Activated CD8-positive, alpha-beta T cell treated with anti-CD3 and anti-CD28 coated beads for 36 hours (primary cell): ENCODE measurements around the gene PIGL. TPM values are rescaled to one million over a fixed set of nuclear protein-coding genes. Genes with fewer than 3 reads are reported as not detected.

Source experiments
- ATAC-seq: fragments of 200-7000 bp; cut with Tn5 transposase; one replicate; pipeline ENCODE4 v1.10.0; 2021; ENCODE audit warnings: mild to moderate bottlenecking, moderate library complexity
- CTCF ChIA-PET: fragments of 350-600 bp; sonication (Branson Sonifier 250); formaldehyde crosslinking; loops from one replicate; lab custom pipeline; 2021; ENCODE audit warnings: antibody characterized with exemption; lab: Charles Lee
- POLR2A ChIA-PET: fragments of 350-600 bp; sonication (Branson Sonifier 250); formaldehyde crosslinking; loops from one replicate; lab custom pipeline; 2021; ENCODE audit warnings: antibody characterized with exemption; lab: Charles Lee
- DNase-seq: peaks from one replicate; pipeline ENCODE4 v3.0.0-alpha.2; 2020
- H3K27ac Mint-ChIP-seq: one replicate; pipeline ENCODE4 v1.8.0; 2021; ENCODE audit warnings: mild to moderate bottlenecking, mixed read lengths
- H3K27me3 Mint-ChIP-seq: one replicate; pipeline ENCODE4 v1.8.0; 2021; ENCODE audit warnings: mixed read lengths
- H3K36me3 Mint-ChIP-seq: one replicate; pipeline ENCODE4 v1.8.0; 2021; ENCODE audit warnings: low read depth, mixed read lengths
- H3K4me1 Mint-ChIP-seq: one replicate; pipeline ENCODE4 v1.8.0; 2021; ENCODE audit warnings: low read depth, mixed read lengths
- H3K4me3 Mint-ChIP-seq: one replicate; pipeline ENCODE4 v1.8.0; 2021; ENCODE audit warnings: mild to moderate bottlenecking, moderate library complexity, mixed read lengths
- H3K9me3 Mint-ChIP-seq: one replicate; pipeline ENCODE4 v1.8.0; 2021; ENCODE audit warnings: mixed read lengths
- intact Hi-C: fragments of 100-400 bp; cut with micrococcal nuclease; formaldehyde crosslinking; loops from one replicate; pipeline ENCODE4 v1.10.0; 2022
- total RNA-seq, 2 experiments: library from RNA; stranded (reverse); gene quantifications; one replicate each; pipeline ENCODE4 v1.2.3, GENCODE V29; 2021
- TF ChIP-seq, protein P1 (sequence below): fragments of 200-600 bp; IDR thresholded peaks from one replicate; pipeline ENCODE4 v1.8.0; 2022; ENCODE audit warnings: antibody characterized with exemption, mild to moderate bottlenecking

The PIGL gene
- total RNA-seq, 2 experiments from 2014 or later, result 45.0 to 48.6 TPM

DNA sequence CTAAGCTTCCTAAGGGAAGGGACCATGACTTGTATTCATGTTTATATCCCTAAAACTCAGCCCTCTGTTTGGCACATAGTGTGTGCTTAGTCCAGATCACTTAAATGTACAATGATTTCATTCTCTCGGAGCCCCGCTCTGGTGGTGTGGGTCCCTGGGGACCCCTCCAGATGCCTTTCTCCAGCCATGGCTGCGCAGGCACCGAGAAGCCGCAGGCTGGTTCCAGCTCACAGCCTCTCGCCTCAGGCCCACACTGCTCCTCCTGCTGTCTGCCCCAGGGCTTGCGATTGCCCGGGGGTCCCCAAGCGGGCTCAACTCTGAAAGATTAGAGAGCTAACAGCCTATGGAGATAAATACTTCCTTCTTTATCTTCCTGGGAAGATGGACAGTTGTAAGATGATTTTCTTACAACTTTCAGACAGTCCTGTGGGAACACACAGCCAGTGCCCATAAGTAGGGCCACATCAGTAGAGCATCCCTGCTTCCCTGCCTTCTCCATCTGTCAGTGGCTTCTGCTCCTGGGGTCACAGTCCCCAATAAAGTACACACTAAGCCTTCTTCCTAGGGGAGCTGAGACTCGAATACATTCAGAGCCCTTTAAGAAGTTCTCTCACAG lies 70.0 kb downstream of the PIGL start:
- Mint-ChIP-seq H3K27ac (peak overlapping the region; percentile 98), H3K4me3 (peak overlapping the region; percentile 71), H3K9me3 (no peaks in the 10 kb centered on the region), H3K27me3 (no peaks in the 10 kb centered on the region), H3K4me1 (peaks cover 52% of the 10 kb centered on the region), H3K36me3 (peaks cover 23% of the 10 kb centered on the region)
- ChIA-PET POLR2A (interaction anchor here (0.8 to 6.5 kb wide), 6 partner anchors 12 to 152 kb away, joined by 3 to 30 read pairs (median 4); partner anchors contain the start of genes CENPV, NCOR1 and PIGL), CTCF (interaction anchor here (2.5 to 4.2 kb wide), 4 partner anchors 8 to 77 kb away, joined by 12 to 19 read pairs (median 14); no protein-coding TSS in a partner anchor)
- ATAC-seq (no peak), DNase-seq (peak; percentile 19)
- intact Hi-C loops, result loop anchor here (5.0 to 10.0 kb wide), 3 partner anchors 68 to 150 kb away; partner anchors contain the start of genes CENPV, NCOR1 and PIGL
- TF ChIP-seq, protein P1, sequence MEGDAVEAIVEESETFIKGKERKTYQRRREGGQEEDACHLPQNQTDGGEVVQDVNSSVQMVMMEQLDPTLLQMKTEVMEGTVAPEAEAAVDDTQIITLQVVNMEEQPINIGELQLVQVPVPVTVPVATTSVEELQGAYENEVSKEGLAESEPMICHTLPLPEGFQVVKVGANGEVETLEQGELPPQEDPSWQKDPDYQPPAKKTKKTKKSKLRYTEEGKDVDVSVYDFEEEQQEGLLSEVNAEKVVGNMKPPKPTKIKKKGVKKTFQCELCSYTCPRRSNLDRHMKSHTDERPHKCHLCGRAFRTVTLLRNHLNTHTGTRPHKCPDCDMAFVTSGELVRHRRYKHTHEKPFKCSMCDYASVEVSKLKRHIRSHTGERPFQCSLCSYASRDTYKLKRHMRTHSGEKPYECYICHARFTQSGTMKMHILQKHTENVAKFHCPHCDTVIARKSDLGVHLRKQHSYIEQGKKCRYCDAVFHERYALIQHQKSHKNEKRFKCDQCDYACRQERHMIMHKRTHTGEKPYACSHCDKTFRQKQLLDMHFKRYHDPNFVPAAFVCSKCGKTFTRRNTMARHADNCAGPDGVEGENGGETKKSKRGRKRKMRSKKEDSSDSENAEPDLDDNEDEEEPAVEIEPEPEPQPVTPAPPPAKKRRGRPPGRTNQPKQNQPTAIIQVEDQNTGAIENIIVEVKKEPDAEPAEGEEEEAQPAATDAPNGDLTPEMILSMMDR, result no peak

- ATAC-seq (no peak), DNase-seq (peak; percentile 42)
- H3K9me3 Mint-ChIP-seq, result no peaks in the 10 kb centered on the region
- peak overlapping the region; percentile 98 for H3K27ac Mint-ChIP-seq
- ChIA-PET POLR2A (interaction anchor here (1.3 to 6.5 kb wide), 4 partner anchors 12 to 71 kb away, joined by 4 to 30 read pairs (median 4); partner anchors contain the start of genes CENPV, NCOR1 and PIGL), CTCF (interaction anchor here (1.4 to 3.0 kb wide), 4 partner anchors 8 to 76 kb away, joined by 5 to 15 read pairs (median 12); no protein-coding TSS in a partner anchor)
- H3K4me3 Mint-ChIP-seq, result peak overlapping the region; percentile 71
- H3K36me3 Mint-ChIP-seq, result peaks cover 23% of the 10 kb centered on the region
- TF ChIP-seq, protein P1, result no peak
- intact Hi-C loops, result loop anchor here (5.0 to 10.0 kb wide), 3 partner anchors 67 to 150 kb away; partner anchors contain the start of genes CENPV, NCOR1 and PIGL
- H3K27me3 Mint-ChIP-seq, result no peaks in the 10 kb centered on the region
- peaks cover 48% of the 10 kb centered on the region for H3K4me1 Mint-ChIP-seq
These were observed 70.6 kb downstream of the PIGL start for GRCh38 chr17:16287563-16288027.

DNA sequence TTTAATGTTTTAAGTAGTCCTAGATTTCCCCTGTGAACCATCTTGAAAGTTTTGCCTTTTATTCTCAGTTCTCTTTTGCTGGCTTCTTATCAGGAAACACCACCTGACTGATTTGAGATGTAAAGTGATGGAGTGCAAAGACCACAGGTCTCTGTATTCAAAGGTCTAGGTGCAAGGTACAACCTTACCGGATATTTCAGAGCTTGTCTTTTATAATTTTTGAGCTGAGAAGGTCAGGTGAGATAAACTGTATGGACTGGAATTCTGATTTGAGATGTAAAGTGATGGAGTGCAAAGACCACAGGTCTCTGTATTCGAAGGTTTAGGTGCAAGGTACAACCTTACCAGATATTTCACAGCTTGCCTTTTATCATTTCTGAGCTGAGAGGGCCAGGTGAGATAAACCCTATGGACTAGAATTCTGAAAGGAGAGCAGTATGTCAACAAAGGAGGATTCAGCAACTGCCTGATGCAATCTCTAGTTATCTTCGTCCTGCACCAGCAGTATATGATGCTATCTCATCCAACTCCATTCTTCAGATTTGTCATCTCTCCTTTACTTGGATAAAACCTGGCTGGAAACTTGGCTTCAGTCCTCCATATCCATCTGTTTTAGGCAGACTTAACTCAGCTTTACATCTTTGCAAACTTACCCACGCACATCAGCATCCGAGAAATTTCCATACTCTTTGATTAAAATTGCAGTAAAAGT lies 72.0 kb downstream of the PIGL start:
- H3K4me1 Mint-ChIP-seq, result peaks cover 51% of the 10 kb centered on the region
- H3K36me3 Mint-ChIP-seq, result peaks cover 23% of the 10 kb centered on the region
- ChIA-PET CTCF (interaction anchor here (1.0 to 1.4 kb wide), 3 partner anchors 10 to 126 kb away, joined by 4 to 5 read pairs (median 5); no protein-coding TSS in a partner anchor), POLR2A (interaction anchor here (6.5 kb wide), 1 partner anchor 72 kb away, joined by 30 read pairs; the partner anchor contains the start of genes NCOR1 and PIGL)
- no peaks in the 10 kb centered on the region for H3K27me3 Mint-ChIP-seq
- no peak for ATAC-seq
- TF ChIP-seq, protein P1, result no peak
- H3K9me3 Mint-ChIP-seq, result no peaks in the 10 kb centered on the region
- peak overlapping the region; percentile 98 for H3K27ac Mint-ChIP-seq
- DNase-seq, result no peak
- no peak overlapping the region for H3K4me3 Mint-ChIP-seq
- intact Hi-C loops, result loop anchor here (5.0 to 10.0 kb wide), 3 partner anchors 66 to 148 kb away; partner anchors contain the start of genes CENPV, NCOR1 and PIGL

- intact Hi-C loops, result no loop called here
- peaks cover 11% of the 10 kb centered on the region for H3K36me3 Mint-ChIP-seq
- H3K27ac Mint-ChIP-seq, result no peak overlapping the region
- no peak for DNase-seq
- peaks cover 23% of the 10 kb centered on the region for H3K4me1 Mint-ChIP-seq
- no peak overlapping the region for H3K4me3 Mint-ChIP-seq
- no peaks in the 10 kb centered on the region for H3K9me3 Mint-ChIP-seq
- no peak for ATAC-seq
- TF ChIP-seq, protein P1, result no peak
- no peaks in the 10 kb centered on the region for H3K27me3 Mint-ChIP-seq
- POLR2A ChIA-PET, result no interaction called here
- CTCF ChIA-PET, result interaction anchor here (2.2 kb wide), 1 partner anchor 70 kb away, joined by 6 read pairs; no protein-coding TSS in a partner anchor
These were observed 76.9 kb downstream of the PIGL start for GRCh38 chr17:16293931-16294330.
